Measurements from ENCODE around the gene CHD2.

The CHD2 gene

GRCh38 chr15:93047621-93048425 is 147.7 kb downstream of the CHD2 start:
- DNase-seq (ENCODE audit: low read depth), result no peak
- TF ChIP-seq CTCF (IDR thresholded peaks at IDR 0.05; ENCODE audit: low read depth, low read length, missing control alignments), result no peak
- H3K4me3 ChIP-seq (ENCODE audit: low read depth, low read length), result no peak overlapping the region

GRCh38 chr15:93048426-93048721 is 148.2 kb downstream of the CHD2 start:
- TF ChIP-seq CTCF (IDR thresholded peaks at IDR 0.05; ENCODE audit: low read depth, low read length, missing control alignments), result no peak
- H3K4me3 ChIP-seq (ENCODE audit: low read depth, low read length), result no peak overlapping the region
- DNase-seq (ENCODE audit: low read depth), result no peak

GRCh38 chr15:93048759-93049161 is 148.6 kb downstream of the CHD2 start:
- TF ChIP-seq CTCF (IDR thresholded peaks at IDR 0.05; ENCODE audit: low read depth, low read length, missing control alignments), result no peak
- H3K4me3 ChIP-seq (ENCODE audit: low read depth, low read length), result no peak overlapping the region
- no peak for DNase-seq (ENCODE audit: low read depth)

GRCh38 chr15:93049233-93049632 is 149.1 kb downstream of the CHD2 start:
- no peak overlapping the region for H3K4me3 ChIP-seq (ENCODE audit: low read depth, low read length)
- DNase-seq (ENCODE audit: low read depth), result no peak
- TF ChIP-seq CTCF (IDR thresholded peaks at IDR 0.05; ENCODE audit: low read depth, low read length, missing control alignments), result no peak

GRCh38 chr15:93049914-93050578 is 149.9 kb downstream of the CHD2 start:
- DNase-seq (ENCODE audit: low read depth), result no peak
- no peak overlapping the region for H3K4me3 ChIP-seq (ENCODE audit: low read depth, low read length)

GRCh38 chr15:93050648-93051047 is 150.5 kb downstream of the CHD2 start:
- no peak for TF ChIP-seq CTCF (IDR thresholded peaks at IDR 0.05; ENCODE audit: low read depth, low read length, missing control alignments)
- no peak overlapping the region for H3K4me3 ChIP-seq (ENCODE audit: low read depth, low read length)
- DNase-seq (ENCODE audit: low read depth), result no peak

More at GRCh38 chr15:93049914-93050578, 149.9 kb downstream of the CHD2 start:
- no peak for TF ChIP-seq CTCF (IDR thresholded peaks at IDR 0.05; ENCODE audit: low read depth, low read length, missing control alignments)
